Measurements from ENCODE around the gene ATP2A1.

GRCh38 chr16:28951410-28951943, 73.2 kb downstream of the ATP2A1 start:
- TF ChIP-seq, protein P1, sequence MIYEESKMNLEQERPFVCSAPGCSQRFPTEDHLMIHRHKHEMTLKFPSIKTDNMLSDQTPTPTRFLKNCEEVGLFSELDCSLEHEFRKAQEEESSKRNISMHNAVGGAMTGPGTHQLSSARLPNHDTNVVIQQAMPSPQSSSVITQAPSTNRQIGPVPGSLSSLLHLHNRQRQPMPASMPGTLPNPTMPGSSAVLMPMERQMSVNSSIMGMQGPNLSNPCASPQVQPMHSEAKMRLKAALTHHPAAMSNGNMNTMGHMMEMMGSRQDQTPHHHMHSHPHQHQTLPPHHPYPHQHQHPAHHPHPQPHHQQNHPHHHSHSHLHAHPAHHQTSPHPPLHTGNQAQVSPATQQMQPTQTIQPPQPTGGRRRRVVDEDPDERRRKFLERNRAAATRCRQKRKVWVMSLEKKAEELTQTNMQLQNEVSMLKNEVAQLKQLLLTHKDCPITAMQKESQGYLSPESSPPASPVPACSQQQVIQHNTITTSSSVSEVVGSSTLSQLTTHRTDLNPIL (CRISPR knock-in tag; IDR thresholded peaks at IDR 0.05; ENCODE audit: low read depth), result no peak
- TF ChIP-seq ZFP30 (CRISPR knock-in tag; IDR thresholded peaks at IDR 0.05) (no peak), SNAI2 (CRISPR knock-in tag; IDR thresholded peaks at IDR 0.05) (no peak), RARB (CRISPR knock-in tag; IDR thresholded peaks at IDR 0.05) (no peak)

Data from SK-N-SH treated with all-trans-retinoic acid at 6 μM for 48 hours (cell line).